HG03045 (cell line): ENCODE data around the gene STAU1.
"Not testable (repeated sequence)": the region's sequence is repeated elsewhere in the genome, so short reads cannot be mapped to it uniquely, and the experiment has no call there.

Experiments used
- ATAC-seq: cut with Tn5 transposase; IDR thresholded peaks from one replicate; pipeline ENCODE4 v1.9.1; 2021; ENCODE audit warnings: mild to moderate bottlenecking, moderate library complexity; ENCODE audit not compliant: unreplicated experiment

STAU1 gene

GRCh38 chr20:49166534-49167449 is 21.3 kb downstream of the STAU1 start:
- peak; percentile 58 for ATAC-seq

GRCh38 chr20:49165611-49166010 is 22.5 kb downstream of the STAU1 start:
- ATAC-seq, result no peak

GRCh38 chr20:49163696-49164095 is 24.4 kb downstream of the STAU1 start:
- no peak for ATAC-seq

GRCh38 chr20:49161428-49162152 is 26.5 kb downstream of the STAU1 start:
- no peak for ATAC-seq

GRCh38 chr20:49160057-49160929 is 27.8 kb downstream of the STAU1 start:
- ATAC-seq, result no peak

- ATAC-seq, result no peak
These were observed 31.0 kb downstream of the STAU1 start for GRCh38 chr20:49157146-49157545.

- ATAC-seq, result no peak
These were observed 31.7 kb downstream of the STAU1 start for GRCh38 chr20:49156481-49156880.

- ATAC-seq, result no peak
These were observed 36.7 kb downstream of the STAU1 start for GRCh38 chr20:49151436-49151835.

GRCh38 chr20:49149281-49150045 is 38.7 kb downstream of the STAU1 start:
- ATAC-seq, result no peak

GRCh38 chr20:49148601-49149000 is 39.5 kb downstream of the STAU1 start:
- ATAC-seq, result no peak

GRCh38 chr20:49147296-49147695 is 40.8 kb downstream of the STAU1 start:
- no peak for ATAC-seq

GRCh38 chr20:49146442-49147225 is 41.5 kb downstream of the STAU1 start:
- ATAC-seq, result no peak

GRCh38 chr20:49140834-49141233 is 47.3 kb downstream of the STAU1 start:
- no peak for ATAC-seq

GRCh38 chr20:49140411-49140810 is 47.7 kb downstream of the STAU1 start:
- no peak for ATAC-seq

- ATAC-seq, result no peak
These were observed 49.7 kb downstream of the STAU1 start for GRCh38 chr20:49138431-49138830.

- ATAC-seq, result no peak
These were observed 51.1 kb downstream of the STAU1 start for GRCh38 chr20:49136817-49137571.

GRCh38 chr20:49134797-49135196 is 53.3 kb downstream of the STAU1 start:
- not testable (repeated sequence) for ATAC-seq

- ATAC-seq, result no peak
These were observed 54.6 kb downstream of the STAU1 start for GRCh38 chr20:49133571-49133970.

- no peak for ATAC-seq
These were observed 55.1 kb downstream of the STAU1 start for GRCh38 chr20:49132995-49133478.
